ENCODE measurements around the gene NGFR.

The NGFR gene

GRCh38 chr17:49508866-49509587 lies 13.9 kb downstream of the NGFR start:
- no peak for TF ChIP-seq CTCF (IDR thresholded peaks at IDR 0.05; ENCODE audit: low read depth, low read length, missing control alignments)
- DNase-seq (ENCODE audit: low read depth): no peak
- H3K4me3 ChIP-seq (ENCODE audit: low read depth, low read length): no peak overlapping the region
- in situ Hi-C loops (cut with HindIII; ENCODE audit: low sequenced_read_pairs): loop anchor here (25.0 kb wide), 1 partner anchor 478 kb away; the partner anchor contains the start of gene DLX3

GRCh38 chr17:49509588-49509917 lies 14.5 kb downstream of the NGFR start:
- in situ Hi-C loops (cut with HindIII; ENCODE audit: low sequenced_read_pairs): loop anchor here (25.0 kb wide), 1 partner anchor 478 kb away; the partner anchor contains the start of gene DLX3
- no peak for TF ChIP-seq CTCF (IDR thresholded peaks at IDR 0.05; ENCODE audit: low read depth, low read length, missing control alignments)
- H3K4me3 ChIP-seq (ENCODE audit: low read depth, low read length): no peak overlapping the region
- no peak for DNase-seq (ENCODE audit: low read depth)

GRCh38 chr17:49510059-49510719 lies 15.1 kb downstream of the NGFR start:
- no peak for DNase-seq (ENCODE audit: low read depth)
- no peak overlapping the region for H3K4me3 ChIP-seq (ENCODE audit: low read depth, low read length)
- in situ Hi-C loops (cut with HindIII; ENCODE audit: low sequenced_read_pairs): loop anchor here (25.0 kb wide), 1 partner anchor 477 kb away; the partner anchor contains the start of gene DLX3
- no peak for TF ChIP-seq CTCF (IDR thresholded peaks at IDR 0.05; ENCODE audit: low read depth, low read length, missing control alignments)

- TF ChIP-seq CTCF (IDR thresholded peaks at IDR 0.05; ENCODE audit: low read depth, low read length, missing control alignments): no peak
- in situ Hi-C loops (cut with HindIII; ENCODE audit: low sequenced_read_pairs): loop anchor here (25.0 kb wide), 1 partner anchor 477 kb away; the partner anchor contains the start of gene DLX3
- no peak overlapping the region for H3K4me3 ChIP-seq (ENCODE audit: low read depth, low read length)
- no peak for DNase-seq (ENCODE audit: low read depth)
Measured at GRCh38 chr17:49510720-49511110, 15.6 kb downstream of the NGFR start.

GRCh38 chr17:49511810-49512209 lies 16.7 kb downstream of the NGFR start:
- no peak for DNase-seq (ENCODE audit: low read depth)
- in situ Hi-C loops (cut with HindIII; ENCODE audit: low sequenced_read_pairs): loop anchor here (25.0 kb wide), 1 partner anchor 475 kb away; the partner anchor contains the start of gene DLX3

More at GRCh38 chr17:49511810-49512209, 16.7 kb downstream of the NGFR start:
- TF ChIP-seq CTCF (IDR thresholded peaks at IDR 0.05; ENCODE audit: low read depth, low read length, missing control alignments): no peak
- H3K4me3 ChIP-seq (ENCODE audit: low read depth, low read length): no peak overlapping the region
